Ecto neural progenitor cell (in vitro differentiated cells): ENCODE data around the gene HPSE.
A peak's percentile ranks its signal among the peaks of the same experiment; 100 is the strongest.
"Not testable (repeated sequence)": the region's sequence is repeated elsewhere in the genome, so short reads cannot be mapped to it uniquely, and the experiment has no call there.

ENCODE experiments used
- DNase-seq: peaks from one replicate; pipeline ENCODE4 v3.0.0-alpha.2; 2018; ENCODE audit warnings: low spot score

Gene HPSE

GRCh38 chr4:83331956-83332355, 2.7 kb downstream of the HPSE start:
- DNase-seq = no peak

- DNase-seq = no peak
Observed at GRCh38 chr4:83329521-83330110, 5.0 kb downstream of the HPSE start.

- DNase-seq = peak; percentile 49
Observed at GRCh38 chr4:83328521-83329187, 6.0 kb downstream of the HPSE start.

GRCh38 chr4:83326546-83326945, 8.1 kb downstream of the HPSE start:
- DNase-seq = no peak

GRCh38 chr4:83325306-83325705, 9.3 kb downstream of the HPSE start:
- not testable (repeated sequence) for DNase-seq

GRCh38 chr4:83323136-83323535, 11.5 kb downstream of the HPSE start:
- no peak for DNase-seq

GRCh38 chr4:83320548-83320947, 14.1 kb downstream of the HPSE start:
- DNase-seq = no peak

GRCh38 chr4:83318666-83319065, 16.0 kb downstream of the HPSE start:
- DNase-seq = no peak

GRCh38 chr4:83317671-83318070, 17.0 kb downstream of the HPSE start:
- DNase-seq = no peak

- no peak for DNase-seq
Observed at GRCh38 chr4:83316459-83317165, 18.0 kb downstream of the HPSE start.

- DNase-seq = no peak
Observed at GRCh38 chr4:83315341-83315870, 19.2 kb downstream of the HPSE start.

- DNase-seq = peak; percentile 61
Observed at GRCh38 chr4:83308672-83309071, 26.0 kb downstream of the HPSE start.

GRCh38 chr4:83307920-83308319, 26.7 kb downstream of the HPSE start:
- no peak for DNase-seq

GRCh38 chr4:83305187-83305586, 29.5 kb downstream of the HPSE start:
- no peak for DNase-seq

GRCh38 chr4:83297548-83298260, 36.9 kb downstream of the HPSE start:
- no peak for DNase-seq

GRCh38 chr4:83293305-83294046, 41.2 kb downstream of the HPSE start:
- DNase-seq = no peak

- DNase-seq = not testable (repeated sequence)
Observed at GRCh38 chr4:83290059-83290774, 44.4 kb downstream of the HPSE start.

- DNase-seq = not testable (repeated sequence)
Observed at GRCh38 chr4:83288381-83288780, 46.3 kb downstream of the HPSE start.

GRCh38 chr4:83285055-83285407, 49.6 kb downstream of the HPSE start:
- no peak for DNase-seq

GRCh38 chr4:83284193-83285054, 50.2 kb downstream of the HPSE start, which contains the start of gene COQ2:
Gene COQ2 (minus strand): TSS chr4:83284798. CDS start chr4:83284764, 34 bp downstream.
- DNase-seq = peak; percentile 96
